ENCODE data around the gene NPAS4. TPM values are rescaled to one million over a fixed set of nuclear protein-coding genes. Genes with fewer than 3 reads are reported as not detected.
A peak's percentile ranks its signal among the peaks of the same experiment; 100 is the strongest.

The NPAS4 gene
- total RNA-seq, 1 donor, result 0.18 TPM

GRCh38 chr11:66418168-66418985, 2.5 kb upstream of the NPAS4 start:
- DNase-seq (ENCODE audit: low read depth), result peak; percentile 95
- H3K4me3 ChIP-seq (ENCODE audit: low read depth, low read length), result no peak overlapping the region
- TF ChIP-seq, protein P1, sequence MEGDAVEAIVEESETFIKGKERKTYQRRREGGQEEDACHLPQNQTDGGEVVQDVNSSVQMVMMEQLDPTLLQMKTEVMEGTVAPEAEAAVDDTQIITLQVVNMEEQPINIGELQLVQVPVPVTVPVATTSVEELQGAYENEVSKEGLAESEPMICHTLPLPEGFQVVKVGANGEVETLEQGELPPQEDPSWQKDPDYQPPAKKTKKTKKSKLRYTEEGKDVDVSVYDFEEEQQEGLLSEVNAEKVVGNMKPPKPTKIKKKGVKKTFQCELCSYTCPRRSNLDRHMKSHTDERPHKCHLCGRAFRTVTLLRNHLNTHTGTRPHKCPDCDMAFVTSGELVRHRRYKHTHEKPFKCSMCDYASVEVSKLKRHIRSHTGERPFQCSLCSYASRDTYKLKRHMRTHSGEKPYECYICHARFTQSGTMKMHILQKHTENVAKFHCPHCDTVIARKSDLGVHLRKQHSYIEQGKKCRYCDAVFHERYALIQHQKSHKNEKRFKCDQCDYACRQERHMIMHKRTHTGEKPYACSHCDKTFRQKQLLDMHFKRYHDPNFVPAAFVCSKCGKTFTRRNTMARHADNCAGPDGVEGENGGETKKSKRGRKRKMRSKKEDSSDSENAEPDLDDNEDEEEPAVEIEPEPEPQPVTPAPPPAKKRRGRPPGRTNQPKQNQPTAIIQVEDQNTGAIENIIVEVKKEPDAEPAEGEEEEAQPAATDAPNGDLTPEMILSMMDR (IDR thresholded peaks at IDR 0.05; ENCODE audit: insufficient read depth, low read length), result peak; percentile 69

- no peak overlapping the region for H3K4me3 ChIP-seq (ENCODE audit: low read depth, low read length)
- DNase-seq (ENCODE audit: low read depth), result no peak
- TF ChIP-seq, protein P1 (IDR thresholded peaks at IDR 0.05; ENCODE audit: insufficient read depth, low read length), result no peak
Observed at GRCh38 chr11:66418986-66419308, 1.9 kb upstream of the NPAS4 start.

DNA sequence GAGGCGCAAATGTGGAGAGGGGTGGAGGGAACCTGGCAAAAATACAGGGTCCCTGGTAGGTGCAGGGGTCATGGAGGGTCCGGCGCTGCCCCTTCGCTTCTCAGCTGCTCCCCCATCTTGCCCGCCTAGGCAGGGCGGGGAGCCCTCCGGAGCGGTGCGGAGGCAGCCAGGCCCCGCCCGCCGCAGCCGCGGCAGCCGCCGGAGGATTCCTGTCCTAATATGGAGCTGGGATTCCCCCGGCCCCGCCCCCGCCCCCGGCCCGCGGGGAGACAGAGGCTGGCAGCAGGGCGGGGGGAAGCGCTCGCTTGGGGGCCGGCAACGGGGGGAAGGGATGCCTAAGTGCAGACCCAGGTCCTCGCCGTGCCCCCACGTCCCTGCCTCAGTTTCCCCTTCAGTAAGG, 1.0 kb upstream of the NPAS4 start:
- no peak overlapping the region for H3K4me3 ChIP-seq (ENCODE audit: low read depth, low read length)
- TF ChIP-seq, protein P1 (IDR thresholded peaks at IDR 0.05; ENCODE audit: insufficient read depth, low read length), result no peak
- no peak for DNase-seq (ENCODE audit: low read depth)

DNA sequence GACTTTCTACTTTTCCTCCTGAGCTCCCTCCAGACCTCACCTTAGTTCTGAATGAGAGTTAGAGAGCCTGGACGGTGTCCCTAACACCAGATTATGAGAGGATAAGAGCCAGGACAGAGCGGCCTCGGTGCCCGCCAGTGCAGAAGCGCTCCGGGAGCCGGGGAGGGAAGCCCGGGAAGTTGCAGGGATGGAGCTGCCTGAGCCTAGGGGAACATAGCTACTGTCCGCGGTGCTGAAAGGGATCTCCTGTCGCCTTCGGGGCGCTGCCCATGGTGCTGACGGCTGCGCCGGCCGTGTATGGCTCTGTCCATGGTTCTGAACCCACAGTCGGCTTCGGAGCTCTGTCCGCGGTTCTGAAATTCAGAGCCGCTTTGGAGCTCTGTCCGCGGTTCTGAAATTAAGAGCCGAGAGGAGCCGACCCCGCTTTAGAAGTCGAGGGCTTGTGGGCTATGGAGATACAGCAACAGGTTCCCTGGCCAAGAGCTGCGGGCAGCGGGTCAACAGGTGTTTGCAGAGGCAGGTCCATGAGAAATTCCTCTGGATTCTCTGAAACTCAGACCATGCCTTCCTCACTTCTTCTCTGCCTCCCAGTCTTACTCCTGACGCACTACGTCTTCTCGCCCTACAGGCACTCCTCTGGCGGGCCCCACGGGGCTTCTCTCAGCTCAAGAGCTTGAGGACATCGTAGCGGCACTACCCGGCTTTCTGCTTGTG, 814 bp downstream of the NPAS4 start:
- peak; percentile 91 for DNase-seq (ENCODE audit: low read depth)
- no peak overlapping the region for H3K4me3 ChIP-seq (ENCODE audit: low read depth, low read length)
- TF ChIP-seq, protein P1 (IDR thresholded peaks at IDR 0.05; ENCODE audit: insufficient read depth, low read length), result no peak

DNA sequence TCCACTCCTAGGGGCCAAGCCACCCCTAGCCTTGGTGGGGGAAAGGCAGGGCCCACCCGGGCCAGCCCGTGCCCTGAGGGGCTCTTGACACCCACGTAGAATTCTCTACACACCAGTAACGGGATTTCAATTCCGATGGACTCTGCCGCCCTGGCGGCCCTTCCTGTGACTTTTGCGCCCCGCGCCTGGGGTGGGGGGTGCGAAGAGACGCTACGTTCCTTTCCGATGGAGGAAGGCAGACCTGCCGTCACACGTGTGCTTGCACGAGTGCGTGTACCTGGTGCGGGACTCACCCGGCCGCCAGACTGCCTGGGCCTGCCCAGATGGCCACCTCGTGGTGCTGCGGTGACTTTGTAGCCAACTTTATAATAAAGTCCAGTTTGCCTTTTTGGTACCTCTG, 5.5 kb downstream of the NPAS4 start:
- no peak overlapping the region for H3K4me3 ChIP-seq (ENCODE audit: low read depth, low read length)
- no peak for DNase-seq (ENCODE audit: low read depth)
- TF ChIP-seq, protein P1 (IDR thresholded peaks at IDR 0.05; ENCODE audit: insufficient read depth, low read length), result no peak

DNA sequence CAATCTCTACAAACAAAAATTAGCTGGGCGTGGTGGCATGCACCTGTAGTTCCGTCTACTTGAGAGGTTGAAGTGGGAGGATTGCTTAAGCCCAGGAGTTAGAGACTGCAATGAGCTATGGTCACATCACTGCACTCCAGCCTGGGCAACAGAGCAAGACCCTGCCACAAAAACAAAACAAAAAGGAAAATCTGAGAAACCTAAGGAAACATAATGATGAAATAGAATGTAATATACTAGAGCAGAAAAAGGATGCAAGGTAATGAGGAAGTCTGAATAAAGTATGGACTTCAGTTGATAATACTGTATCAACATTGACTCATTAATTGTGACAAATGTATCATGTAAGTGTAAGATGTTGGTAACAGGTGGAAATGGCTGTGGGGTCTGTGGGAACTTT, 8.1 kb downstream of the NPAS4 start:
- no peak overlapping the region for H3K4me3 ChIP-seq (ENCODE audit: low read depth, low read length)
- DNase-seq (ENCODE audit: low read depth), result no peak
- TF ChIP-seq, protein P1 (IDR thresholded peaks at IDR 0.05; ENCODE audit: insufficient read depth, low read length), result no peak
